Measurements from ENCODE around the gene SH3PXD2A.

SH3PXD2A gene

DNA sequence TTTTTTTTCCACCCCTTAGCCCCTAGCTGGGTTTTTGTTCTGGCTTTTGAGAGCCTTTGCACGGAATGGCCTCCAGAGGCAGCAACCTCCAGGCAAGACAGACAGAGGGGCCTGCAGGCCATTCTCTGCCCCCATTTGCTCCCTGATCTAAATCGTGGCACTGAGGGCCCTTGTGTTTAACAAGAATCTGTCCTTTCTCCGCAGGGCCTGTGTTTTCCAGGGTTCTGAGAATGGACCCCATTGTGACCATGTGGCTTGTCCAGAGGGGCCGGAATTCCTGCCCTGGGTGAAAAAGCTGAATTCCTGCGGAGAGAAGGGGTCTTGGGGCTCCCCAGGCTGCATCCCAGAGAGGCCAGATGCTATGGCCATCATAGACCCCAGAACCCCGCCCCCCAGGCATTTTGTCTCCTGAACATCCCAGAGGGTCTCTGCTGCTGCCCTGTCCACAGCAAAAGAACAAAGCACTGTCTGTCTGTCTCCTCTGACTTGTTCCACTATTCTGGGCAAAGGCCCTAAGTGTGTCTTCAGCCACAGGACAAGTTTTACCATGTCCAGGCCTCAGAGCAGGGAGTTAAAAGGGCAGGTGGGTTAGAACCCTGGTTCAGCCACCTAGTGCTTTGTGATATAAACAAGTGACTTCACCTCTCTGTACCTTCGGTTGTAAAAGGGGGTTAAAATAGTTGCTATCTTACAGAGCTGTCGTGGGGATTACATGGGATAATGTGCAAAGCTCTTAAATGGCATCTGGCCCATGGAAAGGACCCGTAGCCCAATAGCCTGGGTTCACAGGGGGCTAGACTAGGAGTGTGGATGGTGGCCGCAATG is 155.6 kb downstream of the SH3PXD2A start:
- ATAC-seq: no peak

DNA sequence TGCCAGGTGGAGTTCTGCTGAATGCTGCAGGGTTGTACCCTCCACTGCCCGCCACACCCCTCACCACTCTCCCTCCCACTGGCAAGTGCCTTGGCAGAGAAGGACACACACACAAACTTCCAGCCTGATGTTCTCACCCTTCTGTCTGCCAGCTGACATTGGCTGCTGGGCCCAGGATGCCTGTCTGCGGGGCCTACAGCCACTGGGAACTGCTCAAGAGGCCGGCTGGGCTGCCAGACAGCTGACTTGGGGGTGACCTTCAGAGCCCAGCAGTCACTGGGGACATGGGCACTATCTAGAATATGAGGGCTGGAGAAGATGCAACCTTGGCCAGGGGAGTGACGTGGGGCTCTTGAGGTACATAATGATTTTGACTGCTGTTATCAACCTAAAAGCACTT is 157.1 kb downstream of the SH3PXD2A start:
- ATAC-seq: no peak

DNA sequence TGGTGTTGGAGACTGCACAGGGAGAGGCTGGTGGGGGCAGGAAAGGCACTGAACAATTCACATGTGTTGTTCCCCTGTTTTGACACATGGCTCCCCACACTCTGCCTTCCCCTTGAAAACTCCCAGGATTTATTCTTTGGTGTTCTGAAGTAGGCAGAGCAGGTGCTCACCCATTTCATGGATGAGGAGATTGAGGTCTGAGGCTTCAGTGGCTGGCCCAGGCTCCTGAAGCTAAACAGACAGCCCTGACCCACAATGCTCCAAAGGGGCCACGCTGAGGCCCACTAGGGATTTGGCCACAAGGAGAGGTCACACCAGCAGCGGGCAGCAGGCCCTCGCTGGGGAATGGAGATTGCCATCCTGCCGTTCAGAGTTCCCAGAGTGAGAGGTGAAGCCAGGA is 157.6 kb downstream of the SH3PXD2A start:
- no peak for ATAC-seq

DNA sequence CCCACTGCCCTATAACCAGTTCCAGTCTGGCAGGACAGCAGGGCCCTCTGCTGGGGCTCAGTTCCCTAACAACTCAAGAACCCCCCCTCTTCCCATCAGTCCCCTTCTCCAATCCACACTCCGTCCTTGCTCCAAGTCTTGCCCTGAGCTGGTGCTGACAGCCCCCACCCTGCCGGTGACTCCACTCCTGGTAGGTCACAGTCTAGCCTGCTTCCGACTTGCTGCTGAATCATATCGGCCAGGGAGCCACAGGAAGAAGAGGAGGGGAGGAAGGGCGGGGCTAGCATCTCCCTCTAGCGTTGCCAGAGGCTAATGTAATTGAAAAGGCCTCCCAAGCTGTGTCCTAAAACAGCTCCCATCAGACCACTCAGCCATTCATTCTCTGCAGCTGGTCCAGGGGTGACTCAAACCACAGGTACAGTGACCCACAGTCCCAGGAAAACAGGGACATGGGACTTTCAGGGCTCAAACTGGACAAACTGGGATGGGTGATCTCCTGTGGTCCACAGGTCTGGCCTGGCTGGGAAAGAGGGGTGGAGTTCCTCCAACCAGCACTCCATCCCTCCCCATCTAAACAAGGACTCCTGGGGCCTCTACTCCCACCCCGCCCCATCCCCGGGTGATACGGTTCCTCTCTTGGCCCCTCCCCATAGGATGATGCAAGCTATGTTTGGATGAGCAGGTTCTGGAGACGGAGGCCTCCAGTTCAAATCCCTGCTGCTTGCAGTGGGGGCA is 158.8 kb downstream of the SH3PXD2A start:
- peak; percentile 91 to 94 for ATAC-seq

DNA sequence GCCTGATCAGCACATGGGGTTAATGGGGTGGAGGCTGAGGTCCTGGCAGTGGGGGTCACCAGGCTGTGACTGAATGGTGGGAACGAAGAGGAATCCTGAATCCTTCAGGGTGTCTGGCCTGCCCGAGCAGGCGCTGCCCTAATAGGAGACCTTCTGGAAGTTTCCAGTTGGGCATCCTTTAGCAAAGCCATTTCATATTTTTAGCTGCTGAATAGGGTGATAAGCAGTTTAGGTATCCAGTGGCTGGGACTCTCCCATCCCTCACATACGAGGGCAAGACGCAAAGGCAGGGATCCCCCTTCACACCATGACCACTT is 159.3 kb downstream of the SH3PXD2A start:
- ATAC-seq: no peak

DNA sequence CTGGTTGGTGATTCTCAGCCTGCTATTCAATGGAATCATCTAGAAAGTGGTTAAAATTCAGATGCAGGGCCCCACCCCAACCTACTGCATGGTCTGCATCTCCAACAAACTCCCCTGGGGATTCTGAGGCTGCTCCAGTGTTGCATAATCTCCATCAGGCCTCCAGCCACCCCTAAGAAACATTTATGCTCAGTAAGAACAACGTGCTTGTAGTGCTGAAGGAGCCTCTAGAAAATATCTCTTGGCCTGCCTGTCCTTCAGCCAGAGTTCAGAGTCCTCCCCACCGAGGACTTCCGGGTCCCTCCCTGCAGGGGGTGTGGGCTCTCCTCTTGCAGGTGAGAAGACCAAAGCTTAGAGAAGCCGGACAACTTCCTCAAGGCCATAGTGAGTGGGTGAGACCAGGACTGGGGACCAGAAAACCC is 159.8 kb downstream of the SH3PXD2A start:
- ATAC-seq: no peak

DNA sequence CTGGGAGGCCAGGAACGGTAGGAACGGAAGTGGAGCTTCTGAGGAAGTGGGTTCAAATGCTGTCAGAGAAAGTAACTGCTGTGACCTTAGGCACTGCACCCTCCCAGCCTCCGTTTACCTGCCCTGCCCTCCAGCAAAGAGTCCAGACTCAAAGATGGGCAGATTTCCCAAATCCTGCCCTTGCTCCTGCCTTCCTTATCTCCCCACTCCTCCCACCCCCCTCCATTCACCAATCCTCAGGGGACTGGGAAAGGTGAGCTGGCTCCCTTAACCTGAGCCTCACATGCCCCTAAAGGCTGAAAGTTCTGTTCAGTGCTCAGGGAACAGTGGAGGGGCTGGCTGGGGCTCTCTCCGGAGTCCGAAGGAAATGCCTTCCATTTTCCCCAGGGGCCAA is 161.6 kb downstream of the SH3PXD2A start:
- ATAC-seq: no peak

DNA sequence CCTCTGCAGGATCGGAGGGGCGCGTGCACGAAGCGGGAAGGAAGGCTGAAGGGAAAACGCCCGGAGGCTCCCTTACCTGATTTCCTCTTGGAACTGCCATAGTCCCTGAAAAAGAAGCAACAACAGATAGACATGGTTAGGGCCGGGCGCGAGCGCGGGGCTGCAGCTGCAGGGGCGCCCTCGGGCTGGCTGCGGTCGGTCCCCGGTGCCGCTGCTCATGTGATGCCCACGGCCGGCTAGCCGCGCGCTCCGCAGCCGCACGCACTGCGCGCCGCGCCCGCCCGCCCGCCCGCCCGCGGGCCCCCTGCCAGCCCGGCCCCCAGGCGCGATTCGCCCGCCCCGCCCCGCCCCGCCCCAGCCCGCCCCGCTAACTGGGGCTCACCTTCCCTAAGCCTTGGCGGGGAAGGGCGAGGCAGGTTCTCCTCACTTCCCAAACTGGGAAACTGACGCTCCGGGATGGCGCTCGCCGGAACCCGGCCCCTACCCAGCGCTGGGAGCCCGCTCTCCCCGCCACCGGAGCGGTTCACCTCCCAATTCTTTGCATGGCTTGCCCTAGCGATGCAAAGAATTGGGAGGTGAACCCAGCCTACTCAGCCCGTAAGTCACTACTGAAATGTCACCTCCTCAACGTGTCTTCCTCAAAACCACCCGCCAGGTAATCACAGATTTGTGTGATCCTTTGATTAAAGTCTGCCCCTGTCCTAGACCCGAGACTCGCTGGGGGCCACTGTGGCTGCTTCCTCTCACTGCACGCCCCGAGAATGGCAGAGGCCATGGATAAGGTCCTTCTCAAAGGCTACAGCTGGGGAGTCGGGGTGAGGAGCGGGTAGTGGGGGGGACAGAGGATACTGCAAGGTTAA is 162.2 kb downstream of the SH3PXD2A start:
- peak; percentile 28 to 32 for ATAC-seq

DNA sequence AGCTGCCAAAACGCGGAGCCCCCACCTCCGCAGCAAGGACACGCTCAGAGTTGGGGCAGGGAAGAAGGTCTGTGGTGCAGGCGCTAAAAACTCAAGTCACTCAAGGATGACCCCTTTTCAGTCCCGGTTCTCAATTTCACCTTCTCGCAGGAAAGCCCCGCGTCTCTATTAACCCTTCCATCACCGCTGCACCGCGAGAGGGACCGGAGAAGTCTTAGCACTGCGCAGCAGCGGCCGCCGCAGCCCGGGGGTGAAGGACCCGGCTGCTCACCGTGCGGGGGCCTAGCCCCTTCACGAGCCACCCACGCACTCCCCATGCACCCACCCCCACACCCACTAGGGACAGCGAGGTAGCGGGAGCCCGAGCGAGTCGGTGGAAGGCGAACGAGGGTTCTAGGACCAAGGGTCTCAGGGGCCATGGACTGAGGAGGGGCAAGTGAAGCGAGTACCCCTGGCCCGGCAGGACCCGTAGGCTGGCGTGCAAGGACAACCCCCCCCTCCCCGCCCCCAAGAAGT is 162.9 kb downstream of the SH3PXD2A start:
- no peak for ATAC-seq

DNA sequence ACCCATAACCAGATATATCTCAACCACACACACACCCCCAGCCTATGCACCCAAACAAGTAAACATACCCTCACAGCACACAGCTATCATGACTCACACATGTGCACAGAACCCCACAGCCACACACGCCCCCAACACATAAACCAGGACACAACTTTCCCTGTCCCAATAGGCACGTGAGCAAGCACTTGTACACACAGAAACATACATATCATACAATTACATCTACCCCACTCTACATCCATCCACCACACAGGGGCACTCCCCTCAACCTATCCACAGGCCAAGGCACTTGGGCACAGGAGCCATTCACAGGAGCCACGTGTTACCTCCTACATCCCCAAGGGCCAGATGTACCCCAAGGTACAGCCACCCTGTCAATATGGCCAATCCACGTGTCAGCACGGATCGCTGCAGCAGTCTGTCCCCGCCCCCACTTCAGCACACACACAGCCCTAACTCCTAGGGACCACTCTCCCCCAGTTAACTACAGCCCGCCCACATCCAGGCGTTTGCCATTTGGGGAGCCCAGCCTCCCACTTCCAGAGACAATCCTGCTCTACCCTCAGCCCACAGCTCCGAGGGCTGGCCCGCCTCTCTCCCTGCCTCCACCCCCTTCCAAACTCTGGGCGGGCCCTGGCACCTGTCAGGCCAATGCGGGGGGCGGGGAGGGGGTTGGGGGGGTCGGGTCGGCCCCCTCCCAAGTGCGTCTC is 163.5 kb downstream of the SH3PXD2A start:
- ATAC-seq: peak in 1 of 2 donors; percentile 5

DNA sequence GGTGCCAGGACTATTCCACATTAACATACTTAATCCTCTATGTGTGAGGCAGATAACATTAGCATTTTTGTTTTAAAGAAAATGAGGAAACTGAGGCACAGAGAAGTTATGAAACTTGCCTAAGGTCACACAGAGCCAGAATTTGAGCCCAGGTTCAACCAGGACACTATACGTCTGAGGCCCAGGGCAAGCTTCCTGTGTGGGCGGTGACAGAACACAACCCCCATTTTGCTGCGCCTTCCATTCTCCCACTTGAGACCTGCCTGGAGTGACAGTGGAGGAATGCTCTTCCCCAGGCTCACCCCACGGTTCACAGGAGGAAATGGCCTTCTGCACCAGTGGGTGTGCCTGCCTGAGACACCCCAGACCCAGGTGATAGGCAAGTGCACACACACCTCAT is 164.1 kb downstream of the SH3PXD2A start:
- ATAC-seq: no peak

DNA sequence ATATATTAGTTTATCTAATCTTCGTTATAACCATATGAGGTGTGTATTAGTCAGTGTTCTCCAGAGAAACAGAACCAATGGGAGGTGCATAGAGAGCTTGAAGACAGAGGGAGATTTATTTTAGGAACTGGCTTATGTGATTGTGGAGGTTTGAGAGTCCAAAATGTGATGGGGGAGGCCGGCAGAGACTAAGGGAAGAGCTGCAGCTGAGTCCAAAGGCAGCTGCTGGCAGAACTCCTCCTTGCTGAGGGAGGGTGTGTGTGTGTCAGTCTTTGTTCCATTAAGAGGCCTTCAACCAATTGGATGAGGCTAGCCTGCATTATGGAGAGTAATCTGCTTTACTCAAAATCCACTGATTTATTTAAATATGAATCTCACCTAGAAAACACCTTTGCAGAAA is 165.1 kb downstream of the SH3PXD2A start:
- ATAC-seq: no peak

DNA sequence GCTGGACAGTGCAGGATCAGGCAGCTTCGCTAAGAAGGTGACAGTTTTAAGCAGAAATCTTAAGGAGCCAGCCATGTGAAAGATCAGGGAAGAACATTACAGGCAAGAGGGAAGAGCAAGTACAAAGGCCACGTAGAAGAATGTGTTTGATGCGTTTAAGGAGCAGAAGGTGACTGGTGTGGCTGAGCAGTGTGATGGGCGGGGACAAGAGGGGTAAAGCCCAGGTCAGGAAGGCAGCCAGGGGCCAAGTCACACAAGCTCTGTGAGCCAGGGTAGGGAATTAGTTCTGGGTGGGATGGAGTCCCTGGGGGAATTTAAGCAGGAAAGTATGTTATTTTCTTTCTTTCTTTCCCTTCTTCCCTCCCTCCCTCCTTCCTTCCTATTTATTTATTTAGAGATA is 166.9 kb downstream of the SH3PXD2A start:
- no peak for ATAC-seq

DNA sequence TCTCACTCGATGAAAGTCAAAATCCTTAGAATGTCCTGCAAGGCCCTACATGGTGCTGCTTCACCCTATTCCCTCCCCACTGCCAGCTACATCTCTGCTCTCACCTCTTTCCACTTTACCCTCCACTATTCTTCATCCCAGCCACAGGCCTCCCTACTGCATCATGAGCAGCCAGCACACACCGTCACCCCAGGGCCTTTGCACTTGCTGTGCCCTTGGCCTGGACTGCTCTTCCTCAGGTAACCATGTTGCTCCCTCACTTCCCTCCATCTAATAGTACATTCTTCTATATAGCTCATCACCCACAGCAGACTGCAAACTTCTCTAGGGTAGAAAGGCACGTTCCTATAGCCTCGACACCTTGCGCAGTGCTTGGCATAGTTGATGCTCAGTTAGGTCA is 167.7 kb downstream of the SH3PXD2A start:
- ATAC-seq: no peak

DNA sequence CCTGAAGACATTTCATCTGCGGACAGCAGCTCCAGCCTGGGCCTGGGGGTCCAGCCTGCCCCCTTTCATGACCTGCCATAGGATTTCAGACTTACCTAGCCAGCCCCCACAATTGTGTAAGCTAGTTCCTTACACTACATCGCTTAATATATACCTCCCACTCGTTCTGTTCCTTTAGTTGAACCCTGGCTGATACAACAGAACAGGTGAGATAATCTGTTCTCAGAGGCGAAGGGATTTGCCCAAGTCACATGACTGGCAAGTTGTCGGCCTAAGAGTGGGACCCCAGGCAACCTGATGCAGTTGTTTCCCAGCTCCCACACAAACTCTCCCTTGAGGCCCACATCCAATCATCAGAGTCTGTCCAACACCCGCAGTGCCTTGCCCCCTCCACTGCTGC is 168.2 kb downstream of the SH3PXD2A start:
- no peak for ATAC-seq

DNA sequence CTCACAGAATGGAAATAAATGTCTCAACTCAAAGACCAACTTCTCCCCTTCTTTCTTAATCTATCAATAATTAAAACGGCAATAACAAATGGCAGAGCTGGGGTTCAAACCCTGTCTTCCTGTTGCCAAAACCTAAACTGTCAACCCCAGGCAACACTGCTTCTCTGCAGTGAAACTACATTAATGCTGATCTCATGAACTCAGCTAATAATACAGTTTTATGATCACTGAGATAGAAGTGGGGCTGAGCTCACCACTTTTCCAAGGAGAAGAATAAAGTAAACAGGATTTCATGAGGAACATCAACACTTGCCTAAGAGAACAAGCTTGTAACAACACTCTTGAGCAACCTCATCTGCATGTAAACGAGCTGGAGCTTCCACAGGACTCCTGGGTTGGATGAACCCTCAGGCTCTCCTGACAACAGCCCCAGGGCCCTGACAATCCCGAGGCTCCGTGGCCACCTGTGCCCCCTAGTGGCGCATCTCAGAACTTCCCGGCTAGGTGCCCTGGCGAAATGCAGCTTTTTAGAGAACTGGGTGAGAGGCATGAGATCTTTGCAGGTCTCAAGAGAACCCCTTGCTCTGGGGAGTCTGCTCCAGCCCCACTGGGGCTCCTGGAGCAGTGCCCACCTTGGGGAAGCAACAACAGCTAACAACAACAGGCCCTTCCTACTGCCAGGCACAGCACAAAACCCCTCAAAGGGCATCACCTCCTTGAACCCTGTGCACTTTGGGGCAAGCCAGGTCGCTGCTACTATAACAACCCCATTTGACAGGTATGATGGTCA is 169.3 kb downstream of the SH3PXD2A start:
- peak; percentile 69 to 87 for ATAC-seq

DNA sequence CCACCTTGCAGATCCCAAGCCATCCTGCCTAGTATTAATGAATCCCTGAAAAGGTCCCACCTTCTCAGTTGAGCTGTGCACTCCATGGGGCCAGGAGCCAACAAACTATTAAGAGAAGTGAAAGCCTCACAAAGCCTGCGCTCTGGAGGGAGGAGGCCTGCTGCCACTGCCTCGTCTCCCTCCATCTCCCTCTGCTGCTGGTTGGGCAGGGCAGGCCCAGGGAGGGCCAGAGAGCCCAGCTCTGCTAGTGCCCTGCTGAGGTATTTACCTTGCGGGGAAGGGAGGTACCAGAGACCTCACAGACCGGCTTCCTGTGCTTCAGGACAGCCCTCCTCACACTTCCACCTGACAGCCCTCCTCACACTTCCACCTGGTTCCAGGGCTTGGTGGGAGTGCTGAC is 171.5 kb downstream of the SH3PXD2A start:
- no peak for ATAC-seq

DNA sequence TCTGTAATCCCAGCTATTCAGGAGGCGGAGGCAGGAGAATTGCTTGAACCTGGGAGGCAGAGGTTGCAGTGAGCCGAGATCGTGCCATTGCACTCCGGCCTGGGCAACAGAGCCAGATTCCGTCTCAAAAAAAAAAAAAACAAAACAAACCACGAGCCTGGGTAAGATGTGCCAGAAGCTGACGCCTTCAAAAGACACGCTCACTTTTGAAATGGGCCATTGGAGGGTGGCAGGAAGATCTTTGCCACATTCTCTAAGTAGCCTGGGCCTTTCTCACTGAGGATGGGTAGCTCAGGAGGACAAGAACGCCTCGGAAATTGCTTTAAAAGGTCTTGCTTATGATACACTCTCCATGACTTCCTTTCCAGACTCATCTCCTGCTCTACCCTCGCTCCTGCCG is 172.7 kb downstream of the SH3PXD2A start:
- no peak for ATAC-seq

DNA sequence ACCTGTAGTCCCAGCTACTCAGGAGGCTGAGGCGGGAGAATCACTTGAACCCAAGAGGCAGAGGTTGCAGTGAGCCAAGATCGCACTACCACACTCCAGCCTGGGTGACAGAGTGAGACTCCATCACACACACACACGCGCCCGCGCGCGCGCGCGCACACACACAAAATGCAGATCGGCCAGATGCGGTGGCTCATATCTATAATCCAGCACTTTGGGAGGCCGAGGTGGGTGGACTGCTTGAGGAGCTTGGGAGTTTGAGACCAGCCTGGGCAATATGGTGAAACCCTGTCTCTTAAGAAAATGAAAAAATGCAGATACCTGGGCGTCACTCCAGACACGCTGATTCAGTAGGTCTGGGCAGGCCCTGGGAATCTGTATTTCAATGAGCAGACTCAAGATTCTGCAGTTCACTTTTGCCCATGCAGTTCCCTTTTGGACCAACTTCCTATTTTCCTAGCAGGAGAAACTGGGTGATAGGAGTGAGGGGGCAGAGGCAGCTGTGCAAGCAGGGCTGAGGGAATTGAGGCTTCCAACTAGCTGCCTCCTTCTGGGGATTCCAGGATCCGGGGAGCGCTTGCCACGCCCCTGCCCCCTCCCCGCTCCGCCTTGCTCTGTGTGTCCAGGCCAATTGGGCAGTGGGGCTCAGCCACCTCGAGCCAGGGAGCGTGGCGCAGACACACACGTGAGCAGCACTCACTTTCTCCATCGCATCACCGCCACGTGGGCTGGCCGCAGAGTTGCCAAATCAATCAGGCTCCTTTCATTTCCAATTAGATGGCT is 173.6 kb downstream of the SH3PXD2A start:
- no peak for ATAC-seq

DNA sequence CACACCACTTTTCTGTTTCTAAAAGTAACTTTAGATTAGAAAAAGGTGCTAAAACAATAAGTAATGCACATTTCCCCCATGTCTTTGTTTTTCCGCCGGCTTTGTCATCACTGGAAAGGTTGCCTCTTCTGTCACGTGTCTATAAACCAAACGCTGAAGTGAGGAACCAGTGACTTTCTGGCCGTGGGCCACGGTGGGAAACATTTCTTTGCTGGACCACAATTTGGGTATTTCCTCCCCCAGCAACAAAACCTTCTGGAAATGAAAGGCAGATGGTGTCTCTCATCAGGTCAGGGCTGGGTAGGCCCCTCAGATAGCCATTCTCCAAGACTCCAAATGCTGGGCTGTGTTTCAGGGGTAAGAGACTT is 174.5 kb downstream of the SH3PXD2A start:
- no peak for ATAC-seq
